H1 (cell line): ENCODE data around the gene MOCS1. TPM values are rescaled to one million over a fixed set of nuclear protein-coding genes. Genes with fewer than 3 reads are reported as not detected.

Experiments used
- CTCF ChIA-PET: fragments of 300-600 bp; sonication (Branson Sonifier 250); formaldehyde crosslinking; loops from one replicate; lab custom pipeline; 2021; ENCODE audit not compliant: partially characterized antibody; lab: Charles Lee
- POLR2A ChIA-PET: fragments of 300-600 bp; sonication (Branson Sonifier 250); formaldehyde crosslinking; loops from one replicate; lab custom pipeline; 2021; ENCODE audit warnings: inconsistent platforms; ENCODE audit not compliant: partially characterized antibody; lab: Charles Lee
- DNase-seq, 2 experiments: peaks; one replicate each; pipeline versions ENCODE4 v3.0.0 to v3.0.0-alpha.2; 2010 to 2022; ENCODE audit warnings: low spot score in 2 of 2, low read depth in 1 of 2, mixed read lengths in 1 of 2
- FAIRE-seq: peaks from 2 replicates; lab custom pipeline; 2011; peaks lifted over from hg19 to GRCh38; lab: Jason Lieb, UNC
- H2AFZ ChIP-seq: 2 replicates; pipeline ENCODE4 v1.8.1; 2012; ENCODE audit warnings: low read length, inconsistent platforms
- H2AK5ac ChIP-seq: 2 replicates; pipeline ENCODE4 v1.6.1; 2013; ENCODE audit warnings: low read depth, low read length
- H2BK120ac ChIP-seq: replicated peaks from 2 replicates; pipeline ENCODE3; 2013; ENCODE audit warnings: low read depth, low read length, inconsistent platforms
- H2BK12ac ChIP-seq: 2 replicates; pipeline ENCODE4 v1.6.1; 2013; ENCODE audit warnings: low read depth, low read length
- H2BK15ac ChIP-seq: 2 replicates; pipeline ENCODE4 v1.6.1; 2013; ENCODE audit warnings: low read length
- H2BK20ac ChIP-seq: 2 replicates; pipeline ENCODE4 v1.6.1; 2013; ENCODE audit warnings: low read length
- H2BK5ac ChIP-seq: 2 replicates; pipeline ENCODE4 v1.6.1; 2013; ENCODE audit warnings: low read depth, low read length
- H3K14ac ChIP-seq: 2 replicates; pipeline ENCODE4 v1.6.1; 2013; ENCODE audit warnings: inconsistent platforms; ENCODE audit not compliant: insufficient read length
- H3K18ac ChIP-seq: 2 replicates; pipeline ENCODE4 v1.6.1; 2013; ENCODE audit warnings: low read length; ENCODE audit errors: extremely low read depth
- H3K23ac ChIP-seq: 2 replicates; pipeline ENCODE4 v1.6.1; 2013; ENCODE audit warnings: inconsistent platforms; ENCODE audit not compliant: insufficient read length
- H3K23me2 ChIP-seq: 2 replicates; pipeline ENCODE4 v1.6.1; 2013; ENCODE audit warnings: low read depth, low read length
- H3K27ac ChIP-seq: 2 replicates; pipeline ENCODE4 v1.6.1; 2011; ENCODE audit warnings: low read depth, low read length, inconsistent platforms
- H3K27me3 ChIP-seq, 4 experiments: replicated peaks in 1 of 4; 1 replicate in 1 of 4; 2 replicates in 3 of 4; pipeline versions ENCODE4 v1.6.1 to v1.8.1; 2011 to 2013; ENCODE audit warnings: low read length in 3 of 4, mild to moderate bottlenecking in 3 of 4, inconsistent platforms in 2 of 4, mixed read lengths in 2 of 4, moderate library complexity in 1 of 4; ENCODE audit not compliant: control insufficient read depth in 3 of 4, insufficient read depth in 3 of 4; ENCODE audit errors: extremely low read depth in 1 of 4
- H3K36me3 ChIP-seq, 4 experiments: 2 replicates each; pipeline versions ENCODE4 v1.6.1 to v1.8.1; 2011 to 2013; ENCODE audit warnings: mild to moderate bottlenecking in 4 of 4, low read length in 3 of 4, moderate library complexity in 2 of 4, control low read depth in 1 of 4, inconsistent platforms in 1 of 4; ENCODE audit not compliant: insufficient read depth in 4 of 4, control insufficient read depth in 2 of 4
- H3K4ac ChIP-seq: replicated peaks from 2 replicates; pipeline ENCODE3; 2013; ENCODE audit warnings: low read length, low read depth, mixed read lengths, inconsistent platforms; ENCODE audit not compliant: insufficient read length
- H3K4me1 ChIP-seq, 4 experiments: replicated peaks in 1 of 4; 1 replicate in 1 of 4; 2 replicates in 3 of 4; pipeline versions ENCODE4 v1.6.1 to v1.8.1; 2011 to 2013; ENCODE audit warnings: low read length in 3 of 4, inconsistent platforms in 2 of 4, mixed read lengths in 1 of 4; ENCODE audit not compliant: insufficient read depth in 4 of 4, control insufficient read depth in 3 of 4
- H3K4me2 ChIP-seq, 2 experiments: 2 replicates each; pipeline versions ENCODE4 v1.6.1 to v1.8.1; 2011 to 2013; ENCODE audit warnings: low read depth in 2 of 2, low read length in 2 of 2, control low read depth in 1 of 2, inconsistent platforms in 1 of 2, mild to moderate bottlenecking in 1 of 2; ENCODE audit not compliant: insufficient read depth in 1 of 2
- H3K4me3 ChIP-seq, 4 experiments: fragments of 200-600, 300-600 bp in 1 of 4; sonication (generic), shearing (Covaris generic), sonication (Bioruptor Twin) in 1 of 4; 2 replicates each; pipeline versions ENCODE4 v1.5.1 to v1.8.1; 2011 to 2016; ENCODE audit warnings: low read length in 4 of 4, low read depth in 3 of 4, control low read depth in 2 of 4, inconsistent platforms in 2 of 4, mild to moderate bottlenecking in 2 of 4, mixed read lengths in 1 of 4, moderate library complexity in 1 of 4; ENCODE audit not compliant: insufficient read depth in 2 of 4; ENCODE audit errors: extremely low read depth in 1 of 4
- H3K56ac ChIP-seq: replicated peaks from 2 replicates; pipeline ENCODE3; 2013; ENCODE audit warnings: low read depth, mild to moderate bottlenecking, mixed read lengths, low read length, inconsistent platforms; ENCODE audit not compliant: insufficient read length
- H3K79me1 ChIP-seq: 2 replicates; pipeline ENCODE4 v1.6.1; 2013; ENCODE audit warnings: low read depth, low read length, control low read depth
- H3K79me2 ChIP-seq, 2 experiments: 2 replicates each; pipeline versions ENCODE4 v1.6.1 to v1.8.1; 2012 to 2013; ENCODE audit warnings: low read length in 2 of 2, mild to moderate bottlenecking in 2 of 2, inconsistent platforms in 1 of 2; ENCODE audit not compliant: insufficient read depth in 2 of 2, control insufficient read depth in 1 of 2
- H3K9ac ChIP-seq, 4 experiments: replicated peaks in 1 of 4; 1 replicate in 1 of 4; 2 replicates in 3 of 4; pipeline versions ENCODE4 v1.6.1 to v1.8.1; 2011 to 2013; ENCODE audit warnings: low read depth in 3 of 4, low read length in 3 of 4, control low read depth in 2 of 4, mild to moderate bottlenecking in 2 of 4, moderate library complexity in 2 of 4, inconsistent platforms in 1 of 4; ENCODE audit errors: extremely low read depth in 1 of 4
- H3K9me3 ChIP-seq, 2 experiments: 2 replicates each; pipeline versions ENCODE4 v1.6.1 to v1.8.1; 2012 to 2013; ENCODE audit warnings: mild to moderate bottlenecking in 2 of 2, moderate library complexity in 2 of 2, control low read depth in 1 of 2, inconsistent platforms in 1 of 2, low read depth in 1 of 2, low read length in 1 of 2, mixed read lengths in 1 of 2; ENCODE audit not compliant: insufficient read depth in 2 of 2
- H4K20me1 ChIP-seq, 2 experiments: replicated peaks in 1 of 2; 2 replicates each; pipeline versions ENCODE3 to v1.8.1; 2011 to 2013; ENCODE audit warnings: inconsistent platforms in 2 of 2, low read length in 2 of 2, mild to moderate bottlenecking in 1 of 2; ENCODE audit not compliant: insufficient read depth in 2 of 2, control insufficient read depth in 1 of 2
- H4K5ac ChIP-seq: 2 replicates; pipeline ENCODE4 v1.6.1; 2013; ENCODE audit warnings: low read length, low read depth, mixed read lengths, inconsistent platforms; ENCODE audit not compliant: insufficient read length
- H4K8ac ChIP-seq: 2 replicates; pipeline ENCODE4 v1.8.0; 2013; ENCODE audit warnings: mild to moderate bottlenecking, moderate library complexity, low read length, inconsistent platforms; ENCODE audit not compliant: insufficient read depth; ENCODE audit errors: extremely low read depth
- H4K91ac ChIP-seq: replicated peaks from 2 replicates; pipeline ENCODE3; 2013; ENCODE audit warnings: low read length, mixed read lengths, inconsistent platforms; ENCODE audit not compliant: insufficient read length
- ATF3 ChIP-seq: IDR thresholded peaks from 2 replicates; pipeline ENCODE4 v1.6.1; 2011; ENCODE audit warnings: low read depth, mild to moderate bottlenecking, low read length; ENCODE audit not compliant: insufficient read depth
- BACH1 ChIP-seq: IDR thresholded peaks from 2 replicates; pipeline ENCODE4 v1.6.1; 2012; ENCODE audit warnings: low read length, improper control_type of control experiment
- BCL11A ChIP-seq, 2 experiments: IDR thresholded peaks; one replicate each; pipeline ENCODE4 v1.6.1; 2011; ENCODE audit warnings: low read depth in 2 of 2, low read length in 2 of 2, mild to moderate bottlenecking in 2 of 2
- CTBP2 ChIP-seq: IDR thresholded peaks from 2 replicates; pipeline ENCODE4 v1.7.0; 2011; ENCODE audit warnings: borderline replicate concordance, mild to moderate bottlenecking, moderate library complexity, mixed read lengths, low read length; ENCODE audit not compliant: insufficient read depth, insufficient read length
- EP300 ChIP-seq, 2 experiments: IDR thresholded peaks; 1 replicate in 1 of 2; 2 replicates in 1 of 2; pipeline ENCODE4 v1.6.1; 2011 to 2012; ENCODE audit warnings: low read depth in 2 of 2, low read length in 2 of 2, mild to moderate bottlenecking in 2 of 2, borderline replicate concordance in 1 of 2, inconsistent platforms in 1 of 2, moderate library complexity in 1 of 2
- HDAC6 ChIP-seq: IDR thresholded peaks from one replicate; pipeline ENCODE4 v1.7.1; 2012; ENCODE audit warnings: low read depth, mild to moderate bottlenecking, inconsistent platforms, low read length, moderate library complexity
- KDM4A ChIP-seq: IDR thresholded peaks from one replicate; pipeline ENCODE4 v1.7.1; 2012; ENCODE audit warnings: low read depth, mild to moderate bottlenecking, moderate library complexity, low read length, inconsistent platforms; ENCODE audit not compliant: severe bottlenecking
- RAD21 ChIP-seq, 2 experiments: IDR thresholded peaks in 1 of 2; conservative IDR thresholded peaks in 1 of 2; 2 replicates each; pipeline ENCODE4 v1.6.1; 2011; ENCODE audit warnings: low read depth in 2 of 2, low read length in 2 of 2, improper control_type of control experiment in 1 of 2, inconsistent platforms in 1 of 2, mild to moderate bottlenecking in 1 of 2, moderate library complexity in 1 of 2
- RFX5 ChIP-seq: IDR thresholded peaks from 2 replicates; pipeline ENCODE4 v1.6.1; 2011; ENCODE audit warnings: low read depth, low read length, improper control_type of control experiment, borderline replicate concordance
- RNF2 ChIP-seq: fragments of 200-900, 300-1000 bp; sonication (generic); IDR thresholded peaks from 2 replicates; pipeline ENCODE4 v1.7.1; 2016; ENCODE audit warnings: borderline replicate concordance, low read depth, mild to moderate bottlenecking, antibody characterized with exemption, low read length; ENCODE audit not compliant: poor library complexity, severe bottlenecking; ENCODE audit errors: missing control alignments
- ZNF274 ChIP-seq: IDR thresholded peaks from 2 replicates; pipeline ENCODE4 v1.7.0; 2012; ENCODE audit warnings: low read length, borderline replicate concordance; ENCODE audit errors: extremely low read depth
- WGBS, 2 experiments: shearing (Covaris generic) in 1 of 2; methylation state at CpG; one replicate each; pipeline versions ENCODE4 v1.1.6 to v1.1.7; 2013 to 2015; ENCODE audit warnings: low lambda C conversion rate in 2 of 2, mixed read lengths in 2 of 2, inconsistent platforms in 1 of 2, low coverage in 1 of 2, missing lambda C conversion rate in 1 of 2; ENCODE audit not compliant: insufficient replicate concordance in 2 of 2, insufficient coverage in 1 of 2, insufficient read length in 1 of 2; ENCODE audit errors: extremely low coverage in 1 of 2, missing lambda C conversion rate in 1 of 2; 5-methylcytosine and 5-hydroxymethylcytosine counted together
- polyA plus RNA-seq, 7 experiments: library from polyadenylated mRNA; depleted of rRNA in 3 of 7; stranded (reverse) in 5 of 7; unstranded in 2 of 7; fragments of >200 nt in 5 of 7; fragments of 200-250 nt in 2 of 7; gene quantifications; 1 replicate in 5 of 7; 2 replicates in 1 of 7; 4 replicates in 1 of 7; pipeline versions ENCODE4 v1.2.1 to v1.2.3, GENCODE V29; 2011 to 2013; ENCODE audit warnings: missing spikeins in 2 of 7, mixed read lengths in 2 of 7
- total RNA-seq: library from RNA; stranded (reverse); fragmentation: NEBNext Ultra II Directional; extraction: Animal tissue kit (Norgen Biotek cat#: 25700); gene quantifications from 2 replicates; pipeline ENCODE4 v1.2.1, GENCODE V29; 2021

The MOCS1 gene
- total and polyA plus RNA-seq, 2 of the 8 experiments (the other 6 are each of a cell fraction or from before 2014, with no cell fraction given), result 13.4 to 19.7 TPM

GRCh38 chr6:39951191-39951590 is 16.9 kb upstream of the MOCS1 start:
- H3K18ac ChIP-seq, result no peak overlapping the region
- no peak overlapping the region for H3K4me2 ChIP-seq
- no peaks in the 10 kb centered on the region; a peak in 1 of 7 replicates for H3K27me3 ChIP-seq
- no peak overlapping the region for H2BK5ac ChIP-seq
- H2BK120ac ChIP-seq, result no peak overlapping the region
- H4K8ac ChIP-seq, result no peak overlapping the region
- H4K20me1 ChIP-seq, result no peaks in the 10 kb centered on the region
- POLR2A ChIA-PET, result no interaction called here
- H3K4me3 ChIP-seq, result no peak overlapping the region
- no peak overlapping the region for H3K9ac ChIP-seq
- no peak overlapping the region for H3K27ac ChIP-seq
- CTCF ChIA-PET, result interaction anchor here (2.3 kb wide), 1 partner anchor 85 kb away, joined by 7 read pairs; no protein-coding TSS in a partner anchor
- H2BK15ac ChIP-seq, result no peak overlapping the region
- FAIRE-seq, result no peak
- H3K56ac ChIP-seq, result no peak overlapping the region
- TF ChIP-seq KDM4A, result no peak
- no peak for TF ChIP-seq EP300 (IDR thresholded peaks at IDR 0.05; ENCODE audit: borderline replicate concordance in 1 of 2, low read depth in 2 of 2, low read length in 2 of 2)
- TF ChIP-seq RAD21 (IDR thresholded peaks at IDR 0.05 in 1 of 2, conservative IDR thresholded peaks at IDR 0.05 in 1 of 2; ENCODE audit: low read depth in 2 of 2, low read length in 2 of 2), result no peak
- TF ChIP-seq RNF2, result no peak
- TF ChIP-seq RFX5, result no peak
- no peak for TF ChIP-seq BACH1
- no peak for TF ChIP-seq ATF3
- no peak for TF ChIP-seq ZNF274
- no peak for TF ChIP-seq BCL11A (IDR thresholded peaks at IDR 0.05; ENCODE audit: low read depth in 2 of 2, low read length in 2 of 2)
- no peak for TF ChIP-seq CTBP2
- TF ChIP-seq HDAC6, result no peak
- TF ChIP-seq, all 59 proteins: peak for 0
- no peak overlapping the region for H4K91ac ChIP-seq
- no peak overlapping the region for H2AK5ac ChIP-seq
- DNase-seq, result no peak
- no peaks in the 10 kb centered on the region for H3K9me3 ChIP-seq
- H3K36me3 ChIP-seq, result no peaks in the 10 kb centered on the region
- H2BK12ac ChIP-seq, result no peak overlapping the region
- no peak overlapping the region for H3K23ac ChIP-seq
- 81% methylated on average over 5 of the region's 5 CpGs; no CpG with 5 or more reads in 1 of the 2 experiments for WGBS, 2 experiments
- H2AFZ ChIP-seq, result no peak overlapping the region
- H3K4ac ChIP-seq, result no peak overlapping the region
- no peak overlapping the region for H2BK20ac ChIP-seq
- H3K14ac ChIP-seq, result no peak overlapping the region
- peaks cover 5 to 18% (median 9%) of the 10 kb centered on the region in 4 experiments for H3K4me1 ChIP-seq
- no peaks in the 10 kb centered on the region for H3K79me2 ChIP-seq
- no peak overlapping the region for H4K5ac ChIP-seq
- no peaks in the 10 kb centered on the region for H3K23me2 ChIP-seq
- no peaks in the 10 kb centered on the region for H3K79me1 ChIP-seq
